IPS-NIHi7 (cell line): ENCODE data around the gene TBX15.

Experiments
- DNase-seq: peaks from one replicate; pipeline ENCODE4 v3.0.0; 2012; ENCODE audit warnings: mixed read lengths; ENCODE audit errors: extremely low spot score

TBX15 gene

GRCh38 chr1:118988186-118989005 is at the start of gene TBX15:
Gene TBX15 (minus strand): TSS chr1:118988343. CDS start chr1:118987795, 548 bp downstream.
- peak; percentile 75 for DNase-seq

GRCh38 chr1:119034359-119034758 is 46.2 kb upstream of the TBX15 start:
- no peak for DNase-seq

DNA sequence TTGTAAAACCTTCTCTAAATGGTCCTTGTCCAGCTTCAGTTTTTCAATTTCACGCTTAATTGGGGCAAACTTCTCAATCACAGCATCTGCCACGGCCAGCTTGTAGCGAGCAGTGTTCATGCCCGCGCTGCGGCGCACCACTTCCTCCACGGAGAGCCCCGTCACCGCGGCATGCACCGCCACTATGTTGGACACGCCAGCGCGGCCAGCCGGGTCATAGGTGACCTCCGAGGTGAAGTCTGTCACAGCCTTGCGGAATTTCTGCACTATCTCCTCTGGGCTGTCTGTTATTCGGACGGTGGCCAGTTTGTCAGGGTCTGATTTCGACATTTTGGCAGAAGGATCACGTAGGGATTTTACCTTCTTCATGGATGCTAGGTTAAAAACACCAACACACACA is 44.8 kb upstream of the TBX15 start:
- DNase-seq, result no peak

GRCh38 chr1:119027759-119028158 is 39.6 kb upstream of the TBX15 start:
- no peak for DNase-seq

DNA sequence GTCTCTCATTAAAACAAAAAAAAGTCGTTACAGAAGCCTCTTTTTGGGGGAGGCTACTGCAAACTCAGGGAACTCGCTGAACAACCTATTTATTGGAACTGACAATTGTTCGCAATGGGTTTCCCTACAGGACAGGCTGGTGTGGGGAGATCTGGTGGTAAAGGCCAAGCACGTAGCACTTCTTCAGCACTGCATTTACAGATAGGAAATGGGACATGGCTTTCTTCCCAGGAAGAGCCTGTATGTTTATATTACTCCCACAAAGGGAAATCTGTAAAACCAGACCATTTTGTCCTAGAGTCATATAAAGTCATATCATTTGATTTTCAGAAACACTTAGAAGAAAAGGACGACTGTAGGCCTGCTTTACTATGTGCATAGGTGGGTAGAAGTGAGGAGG is 38.8 kb upstream of the TBX15 start:
- DNase-seq, result no peak

- no peak for DNase-seq
These were observed 27.4 kb upstream of the TBX15 start for GRCh38 chr1:119015547-119015946.

- DNase-seq, result no peak
These were observed 24.2 kb upstream of the TBX15 start for GRCh38 chr1:119012383-119012782.

GRCh38 chr1:119011706-119012105 is 23.6 kb upstream of the TBX15 start:
- no peak for DNase-seq

DNA sequence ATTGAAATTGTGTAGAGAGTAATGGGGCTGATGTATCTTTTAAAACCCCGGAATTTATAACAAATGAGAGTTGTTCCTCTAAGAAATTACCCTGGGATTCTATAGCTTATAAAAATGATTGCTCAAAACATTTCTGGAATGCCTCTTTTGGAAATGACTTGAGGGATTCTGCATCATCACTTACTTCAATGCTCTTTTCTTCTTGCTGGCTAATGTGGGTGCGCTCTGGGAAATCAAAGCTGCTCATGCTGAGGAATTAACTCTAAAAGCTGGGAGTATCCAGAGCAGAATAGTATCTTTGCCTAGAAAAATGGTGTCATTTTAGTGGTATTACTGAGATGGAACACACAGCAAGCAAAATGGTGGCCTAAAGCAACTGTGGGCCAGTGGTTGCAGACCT is 23.0 kb upstream of the TBX15 start:
- DNase-seq, result no peak

DNA sequence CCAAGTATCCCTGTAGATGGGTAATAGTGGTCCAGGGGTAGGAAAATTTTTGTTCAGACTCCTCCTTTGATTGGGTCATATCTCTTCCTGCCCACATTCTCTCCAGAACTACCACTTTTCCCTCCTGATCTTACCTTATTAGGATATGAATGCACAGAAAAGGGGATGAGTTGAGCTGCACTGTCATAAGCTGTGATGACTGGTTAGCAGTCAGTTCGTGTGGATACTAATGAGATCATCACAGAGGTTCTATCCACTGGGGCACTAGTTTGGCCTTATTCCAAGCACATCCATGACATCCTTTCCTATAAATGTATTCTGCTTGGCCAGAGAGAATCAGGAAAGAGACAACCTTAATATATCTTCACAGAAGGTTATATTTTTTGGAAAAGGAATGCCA is 22.1 kb upstream of the TBX15 start:
- DNase-seq, result no peak

DNA sequence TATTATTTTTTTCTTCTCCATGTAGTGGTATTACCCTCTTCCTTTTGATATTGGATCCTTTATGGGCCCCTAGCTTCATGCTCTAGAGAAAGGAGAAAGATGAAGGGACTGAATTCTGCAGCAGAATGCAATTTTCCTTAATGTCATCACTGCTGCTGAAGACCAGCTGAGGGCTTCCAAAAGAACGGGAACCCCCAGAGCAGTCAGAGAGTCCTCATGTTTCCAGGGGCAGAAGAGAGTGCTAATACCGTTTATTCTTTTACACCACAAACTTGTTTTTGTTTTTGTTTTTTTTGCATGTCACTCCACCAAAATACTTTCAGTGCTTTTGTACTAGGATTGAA is 21.1 kb upstream of the TBX15 start:
- DNase-seq, result no peak

- DNase-seq, result no peak
These were observed 20.6 kb upstream of the TBX15 start for GRCh38 chr1:119008483-119009311.

GRCh38 chr1:119007670-119008482 is 19.7 kb upstream of the TBX15 start:
- DNase-seq, result peak; percentile 41

DNA sequence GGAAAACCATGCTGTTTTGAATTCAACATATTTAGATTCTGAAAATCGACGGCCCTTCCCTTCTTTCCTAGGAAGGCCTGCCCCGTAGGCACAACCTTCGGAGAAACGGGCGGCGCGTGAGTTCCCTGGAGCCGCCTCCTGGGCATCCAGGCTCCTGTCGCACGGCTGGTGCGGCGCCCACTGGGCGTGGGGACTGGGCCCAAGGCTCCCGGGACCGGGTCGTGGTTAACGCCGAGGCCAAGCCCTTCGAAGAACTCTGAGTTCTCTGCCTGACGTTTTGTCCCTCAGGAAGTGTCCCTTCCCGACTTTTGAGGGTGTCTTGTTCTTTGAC is 19.2 kb upstream of the TBX15 start:
- no peak for DNase-seq

DNA sequence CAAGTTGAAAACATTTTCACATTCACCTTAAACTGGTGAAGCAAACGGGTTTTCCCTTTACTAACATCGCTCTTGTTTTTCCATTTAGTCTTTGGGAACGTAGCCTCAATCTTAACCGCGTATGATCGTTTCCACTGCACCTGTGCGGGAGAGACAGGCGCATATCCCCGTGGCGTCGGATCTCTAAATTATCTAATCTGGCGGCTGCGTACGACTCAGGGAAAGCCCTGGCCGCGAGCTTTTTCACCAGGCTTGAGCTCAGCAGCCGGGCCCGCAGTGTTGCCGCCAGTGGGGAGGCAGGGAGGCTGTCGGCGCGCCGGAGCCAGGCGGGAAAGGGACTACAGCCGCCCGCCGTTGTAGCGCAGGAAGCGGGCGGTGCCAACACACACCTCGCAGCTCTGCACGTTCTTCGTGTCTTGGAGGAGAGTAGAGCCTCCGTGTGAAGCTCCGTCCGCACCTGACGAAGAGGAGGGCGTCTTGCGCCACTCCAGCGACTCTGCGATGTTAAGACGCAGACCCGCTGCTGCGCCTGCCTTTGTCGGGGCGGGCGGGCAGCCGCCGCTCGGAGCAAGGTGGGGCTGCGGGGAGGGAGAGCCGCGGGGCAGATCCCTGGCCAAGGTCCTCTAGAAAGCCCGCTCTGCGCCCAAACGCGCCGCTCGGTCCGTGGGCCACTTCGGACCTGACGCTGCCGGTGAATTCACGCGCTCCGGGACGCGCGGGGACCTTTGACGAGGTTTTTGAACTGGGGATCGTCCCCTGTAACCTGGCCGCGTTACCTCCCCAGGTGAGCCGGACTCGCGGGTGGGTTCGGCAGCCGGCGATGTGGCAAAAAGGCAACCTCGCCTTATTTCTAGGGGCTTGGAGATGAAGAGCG is 18.5 kb upstream of the TBX15 start:
- DNase-seq, result peak; percentile 25

DNA sequence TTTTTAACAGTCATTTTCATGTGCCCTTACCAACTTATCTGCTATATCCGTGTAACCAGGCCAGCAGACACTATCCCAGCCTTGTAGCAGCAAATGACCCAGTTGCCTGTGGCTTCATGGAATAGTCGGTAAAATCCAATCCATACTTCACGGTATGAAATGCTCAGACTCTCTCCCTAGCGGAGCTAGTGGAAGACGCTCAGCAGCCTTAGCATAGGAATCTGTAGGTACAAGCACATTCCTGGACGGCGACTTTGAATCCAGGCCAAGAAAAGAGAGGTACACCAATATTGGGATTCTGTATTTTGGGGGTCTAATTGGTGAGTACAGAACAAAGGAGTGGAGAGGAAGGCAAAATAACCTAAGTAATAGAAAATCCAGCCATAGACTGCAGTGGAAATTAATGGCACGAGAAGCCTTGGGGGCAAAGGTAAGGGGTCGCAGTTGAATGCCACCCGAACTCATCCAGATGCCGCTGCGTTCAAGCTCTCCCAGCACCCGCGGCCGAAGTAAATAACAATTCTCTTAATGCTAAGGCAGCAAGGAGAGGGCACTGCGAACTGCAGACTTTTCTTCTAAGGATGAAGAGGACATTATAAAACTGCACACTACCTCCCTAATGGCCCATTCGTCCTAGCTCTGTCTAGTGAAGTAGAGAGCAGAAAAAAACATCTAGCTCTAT is 17.7 kb upstream of the TBX15 start:
- no peak for DNase-seq

- DNase-seq, result no peak
These were observed 16.6 kb upstream of the TBX15 start for GRCh38 chr1:119004781-119005180.

DNA sequence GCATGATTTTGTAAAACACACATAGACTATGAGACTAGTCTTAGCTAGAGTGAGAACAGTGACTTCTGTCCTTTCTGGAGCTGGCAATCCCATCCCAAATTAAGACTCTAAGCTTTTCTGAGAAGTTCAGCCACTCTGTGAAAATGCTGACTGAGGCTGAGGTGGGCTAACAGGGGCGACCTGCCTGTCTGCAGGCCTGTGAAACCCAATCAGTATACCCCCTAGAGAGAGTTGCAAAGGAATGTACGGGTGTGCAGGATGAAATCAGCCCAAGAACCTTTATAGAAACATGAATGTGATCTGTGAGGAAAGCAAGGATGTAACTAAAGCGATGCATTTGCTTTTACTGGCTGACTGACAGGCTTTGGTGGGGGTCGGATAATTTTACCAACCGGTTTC is 16.0 kb upstream of the TBX15 start:
- DNase-seq, result no peak

GRCh38 chr1:119003413-119004128 is 15.4 kb upstream of the TBX15 start:
- DNase-seq, result no peak

DNA sequence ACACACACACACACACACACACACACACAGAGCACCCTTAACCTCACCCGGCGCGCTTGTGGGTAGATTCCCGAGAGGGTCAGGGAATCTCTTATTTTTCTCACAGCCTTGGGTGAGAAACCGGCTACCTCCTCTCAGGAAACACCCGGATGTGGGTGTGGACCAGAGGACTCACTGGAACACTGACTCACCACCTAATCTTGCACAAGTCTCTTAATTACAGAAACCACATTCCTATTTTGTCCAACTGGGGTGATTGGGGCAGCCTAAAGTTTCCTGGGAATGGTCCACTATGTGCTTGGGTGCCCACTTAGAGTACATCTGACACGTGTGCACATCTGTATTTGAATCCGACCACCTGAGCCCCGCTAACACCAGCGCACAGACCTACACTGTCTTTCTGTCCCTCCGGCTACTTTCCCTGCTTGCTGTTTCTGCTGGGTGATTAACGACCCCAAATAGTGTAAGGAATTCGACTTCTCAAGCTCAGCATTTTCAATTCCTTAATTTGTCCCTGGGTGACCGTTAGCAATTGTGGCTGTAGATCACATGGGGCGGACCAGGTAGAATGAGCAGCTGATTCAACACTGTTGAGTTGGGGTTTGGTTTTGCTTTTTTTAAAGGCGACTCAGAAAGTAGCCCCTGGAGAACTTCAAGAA is 14.0 kb upstream of the TBX15 start:
- no peak for DNase-seq
